Heart left ventricle (tissue), 16 donors: Measurements from ENCODE around the gene PDCD4. TPM values are rescaled to one million over a fixed set of nuclear protein-coding genes. Genes with fewer than 3 reads are reported as not detected.
A peak's percentile ranks its signal among the peaks of the same experiment; 100 is the strongest.

Experiments
- ATAC-seq, 4 donors: fragments of 200-7000 bp; cut with Tn5 transposase; one replicate each; pipeline ENCODE4 v1.9.1; 2020 to 2022; ENCODE audit warnings: moderate library complexity in 4 of 4, mild to moderate bottlenecking in 3 of 4, moderate number of reproducible peaks in 1 of 4
- DNase-seq, 5 donors: peaks; one replicate each; pipeline ENCODE4 v3.0.0-alpha.2; 2020
- H3K27ac ChIP-seq, 12 donors: fragments of 200-600 bp; sonication (generic) in 4 of 12; one replicate each; pipeline versions ENCODE4 v1.5.0 to v1.8.0; 2016 to 2022; ENCODE audit warnings: mild to moderate bottlenecking in 2 of 12
- H3K27me3 ChIP-seq, 9 donors: fragments of 200-600 bp; sonication (generic) in 2 of 9; one replicate each; pipeline versions ENCODE4 v1.5.1 to v1.8.0; 2016 to 2022; ENCODE audit warnings: mild to moderate bottlenecking in 3 of 9
- H3K36me3 ChIP-seq, 9 donors: fragments of 200-600 bp; sonication (generic) in 2 of 9; one replicate each; pipeline versions ENCODE4 v1.5.0 to v1.8.0; 2018 to 2022; ENCODE audit warnings: mild to moderate bottlenecking in 2 of 9
- H3K4me1 ChIP-seq, 12 donors: fragments of 200-600 bp; sonication (generic) in 4 of 12; one replicate each; pipeline versions ENCODE4 v1.5.0 to v1.8.0; 2016 to 2022; ENCODE audit warnings: mild to moderate bottlenecking in 3 of 12
- H3K4me3 ChIP-seq, 12 donors: fragments of 200-600 bp; sonication (generic) in 4 of 12; one replicate each; pipeline versions ENCODE4 v1.5.0 to v1.8.0; 2017 to 2022; ENCODE audit warnings: mild to moderate bottlenecking in 9 of 12, moderate library complexity in 4 of 12
- H3K9me3 ChIP-seq, 12 donors: fragments of 200-600 bp; sonication (generic) in 4 of 12; one replicate each; pipeline versions ENCODE4 v1.5.0 to v1.8.0; 2016 to 2022; ENCODE audit warnings: mild to moderate bottlenecking in 1 of 12
- POLR2A ChIP-seq, 2 donors: fragments of 450-650 bp; IDR thresholded peaks; one replicate each; pipeline ENCODE4 v1.6.1; 2017; ENCODE audit warnings: antibody characterized with exemption in 2 of 2, mild to moderate bottlenecking in 2 of 2, moderate library complexity in 2 of 2
- WGBS, 4 donors: extraction: QIAGEN DNeasy Blood & Tissue Kit in 2 of 4; methylation state at CpG; one replicate each; pipeline versions ENCODE4 v1.1.5 to v1.1.7; 2013 to 2018; 5-methylcytosine and 5-hydroxymethylcytosine counted together
- intact Hi-C, 10 donors: fragments of 100-400 bp; cut with DNase I; formaldehyde crosslinking; loops; one replicate each; pipeline versions ENCODE4 v1.11.1 to v1.14.2; 2022
- polyA plus RNA-seq, 2 donors: library from polyadenylated mRNA; stranded (reverse); fragments of 200-250 nt; gene quantifications; one replicate each; pipeline ENCODE4 v1.2.3, GENCODE V29; 2013
- total RNA-seq, 9 donors: library from RNA; depleted of rRNA in 2 of 9; stranded (reverse); fragments of >200 nt in 2 of 9; fragmentation: NEBNext Ultra II Directional in 3 of 9; extraction: Animal tissue kit (Norgen Biotek cat#: 25700) in 3 of 9; gene quantifications; one replicate each; pipeline versions ENCODE4 v1.1.0 to v1.2.4, GENCODE V29; 2016 to 2023
- TF ChIP-seq, protein P1 (sequence below), 12 donors: fragments of 200-600 bp; sonication (generic) in 4 of 12; IDR thresholded peaks; one replicate each; pipeline versions ENCODE4 v1.5.0 to v1.8.0; 2018 to 2022; ENCODE audit warnings: antibody characterized with exemption in 12 of 12, mild to moderate bottlenecking in 5 of 12
- donor health status: ischemic (EF 13 %, LVEDD 7.1; RV severe dilation, severe dysfunction).
- donor health status: healthy with polysubstance abuse.
- donor health status: DM: no; HTN: yes; CAD: no.
- donor health status: DM: no; HTN: no; CAD: no.
- donor health status: ischemic (EF 25% LVEDD 6.9; RV normal size, moderate dysfunction).
- donor health status: ischemic (EF 25% LVEDD 5.7; RV mildly dilated, moderate dysfunction).
- donor health status: healthy.
- donor health status: DM: yes; HTN: yes; CAD: no.
- donor health status: ischemic (EF 35%, LVEDD 5.7; RV mildly dilated, moderate dysfunction).
- donor health status: nonischemic (EF 11% LVEDD 7.7; RV severe dilation, severe dysfunction).
- donor health status: DM: yes; HTN: yes; CAD: no.
- donor health status: PGD.
- donor health status: ischemic (EF 29% LVEDD 5.4; RV normal size, mild dysfunction).
- donor health status: nonischemic (EF 23%, LVEDD 6.1; RV moderate dilation, normal function).

The PDCD4 gene
- total and polyA plus RNA-seq, 11 donors = 18.2 to 73.2 (median 42.6) TPM

DNA sequence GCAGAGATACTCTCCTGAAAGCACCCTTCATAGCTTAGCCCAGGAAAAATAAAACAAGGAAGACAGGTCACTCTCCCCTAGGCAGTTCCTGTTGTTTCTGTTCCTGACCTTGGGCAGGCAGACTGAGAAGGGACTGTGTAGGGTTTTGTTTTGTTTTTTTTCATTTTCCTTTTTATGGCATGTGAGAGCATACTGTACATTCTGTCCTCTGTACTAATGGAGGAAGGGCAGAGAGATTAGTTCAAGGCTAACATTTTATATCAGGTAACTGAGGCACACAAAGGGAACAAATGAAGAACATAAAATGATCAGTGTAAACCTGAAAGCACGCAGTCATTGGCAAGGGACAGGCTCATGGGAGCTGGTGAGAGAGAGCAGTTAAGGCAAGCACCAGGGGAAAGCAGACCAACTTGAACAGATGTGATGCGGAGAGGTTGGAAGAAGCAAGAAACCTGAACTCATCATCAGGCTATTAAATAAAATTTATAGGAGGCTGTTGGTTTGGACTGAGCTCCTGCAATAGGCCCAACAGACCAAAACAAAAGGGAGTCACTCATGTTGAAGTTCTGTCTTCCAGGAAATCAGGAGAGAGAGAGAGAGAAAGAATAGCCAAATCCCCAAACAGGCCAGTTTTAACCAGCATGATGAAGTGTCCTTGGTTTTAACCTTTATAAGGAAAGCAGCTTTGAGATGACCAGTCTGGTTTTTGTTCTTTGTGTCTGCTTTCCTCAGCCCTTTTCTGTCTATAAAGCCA, 34.1 kb upstream of the PDCD4 start:
- H3K4me3 ChIP-seq = no peak overlapping the region
- H3K27me3 ChIP-seq = no peaks in the 10 kb centered on the region
- ATAC-seq = peak; percentile 3 to 48 (median 32)
- H3K36me3 ChIP-seq = peaks cover 0 to 49% (median 0%) of the 10 kb centered on the region in 9 donors
- intact Hi-C loops = loop anchor here in 1 of 10 donors (5.0 kb wide), 1 partner anchor 35 kb away; the partner anchor contains the start of gene PDCD4
- peak overlapping the region; percentile 4 to 90 (median 74) for H3K27ac ChIP-seq
- no peaks in the 10 kb centered on the region for H3K9me3 ChIP-seq
- 70 to 80% (median 76%) methylated on average over 2 of the region's 2 CpGs for WGBS, 4 donors
- TF ChIP-seq POLR2A (IDR thresholded peaks at IDR 0.05) = no peak
- TF ChIP-seq, protein P1, sequence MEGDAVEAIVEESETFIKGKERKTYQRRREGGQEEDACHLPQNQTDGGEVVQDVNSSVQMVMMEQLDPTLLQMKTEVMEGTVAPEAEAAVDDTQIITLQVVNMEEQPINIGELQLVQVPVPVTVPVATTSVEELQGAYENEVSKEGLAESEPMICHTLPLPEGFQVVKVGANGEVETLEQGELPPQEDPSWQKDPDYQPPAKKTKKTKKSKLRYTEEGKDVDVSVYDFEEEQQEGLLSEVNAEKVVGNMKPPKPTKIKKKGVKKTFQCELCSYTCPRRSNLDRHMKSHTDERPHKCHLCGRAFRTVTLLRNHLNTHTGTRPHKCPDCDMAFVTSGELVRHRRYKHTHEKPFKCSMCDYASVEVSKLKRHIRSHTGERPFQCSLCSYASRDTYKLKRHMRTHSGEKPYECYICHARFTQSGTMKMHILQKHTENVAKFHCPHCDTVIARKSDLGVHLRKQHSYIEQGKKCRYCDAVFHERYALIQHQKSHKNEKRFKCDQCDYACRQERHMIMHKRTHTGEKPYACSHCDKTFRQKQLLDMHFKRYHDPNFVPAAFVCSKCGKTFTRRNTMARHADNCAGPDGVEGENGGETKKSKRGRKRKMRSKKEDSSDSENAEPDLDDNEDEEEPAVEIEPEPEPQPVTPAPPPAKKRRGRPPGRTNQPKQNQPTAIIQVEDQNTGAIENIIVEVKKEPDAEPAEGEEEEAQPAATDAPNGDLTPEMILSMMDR (IDR thresholded peaks at IDR 0.05) = no peak
- H3K4me1 ChIP-seq = peaks cover 0 to 72% (median 41%) of the 10 kb centered on the region in 12 donors
- DNase-seq = no peak

DNA sequence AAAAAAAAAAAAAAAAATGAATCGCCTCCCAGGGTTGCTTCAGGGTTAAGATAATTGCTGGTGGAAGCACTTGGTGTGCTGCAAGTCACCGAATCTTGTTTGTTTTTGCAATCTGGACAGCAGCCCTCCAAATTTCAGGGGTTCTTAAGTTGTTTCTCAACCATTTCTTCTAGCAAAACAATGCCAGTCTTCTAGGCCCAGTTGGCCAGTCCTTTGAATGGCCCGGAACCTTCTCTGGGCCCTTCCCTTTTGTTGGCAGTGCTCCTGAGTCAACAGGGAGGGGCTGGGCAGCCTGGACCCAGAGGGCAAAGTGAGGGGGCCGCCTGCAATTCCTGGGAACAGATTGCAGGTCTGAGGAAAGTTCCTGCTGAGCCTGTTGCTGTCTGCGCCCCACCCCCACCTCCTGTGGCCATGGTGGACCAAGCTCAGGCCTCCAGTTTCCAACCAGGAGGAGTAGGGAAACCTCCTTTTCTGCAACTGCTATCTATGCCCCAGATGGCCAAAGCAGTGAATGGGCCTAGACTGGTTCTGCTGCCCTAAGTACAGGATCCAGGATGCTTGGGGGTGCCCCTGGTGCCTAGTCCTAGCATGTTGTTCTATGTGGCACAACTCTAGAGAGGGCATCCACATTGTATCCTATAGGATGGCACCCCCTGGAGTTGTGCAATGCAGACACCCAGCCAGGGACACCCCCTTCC, 31.4 kb upstream of the PDCD4 start:
- H3K27me3 ChIP-seq = no peaks in the 10 kb centered on the region
- peak overlapping the region in 1 of 12 donors; percentile 80 for H3K27ac ChIP-seq
- DNase-seq (no peak), ATAC-seq (peak in 2 of 4 donors; percentile 4 to 6)
- H3K4me3 ChIP-seq = no peak overlapping the region
- no peaks in the 10 kb centered on the region for H3K9me3 ChIP-seq
- intact Hi-C loops = no loop called here
- H3K4me1 ChIP-seq = peaks cover 0 to 46% (median 28%) of the 10 kb centered on the region in 12 donors
- peaks cover 0 to 38% (median 0%) of the 10 kb centered on the region in 9 donors for H3K36me3 ChIP-seq
- WGBS, 4 donors = 58 to 82% (median 80%) methylated on average over 5 of the region's 5 CpGs
- TF ChIP-seq POLR2A (IDR thresholded peaks at IDR 0.05) = no peak
- TF ChIP-seq, protein P1 (IDR thresholded peaks at IDR 0.05) = no peak

DNA sequence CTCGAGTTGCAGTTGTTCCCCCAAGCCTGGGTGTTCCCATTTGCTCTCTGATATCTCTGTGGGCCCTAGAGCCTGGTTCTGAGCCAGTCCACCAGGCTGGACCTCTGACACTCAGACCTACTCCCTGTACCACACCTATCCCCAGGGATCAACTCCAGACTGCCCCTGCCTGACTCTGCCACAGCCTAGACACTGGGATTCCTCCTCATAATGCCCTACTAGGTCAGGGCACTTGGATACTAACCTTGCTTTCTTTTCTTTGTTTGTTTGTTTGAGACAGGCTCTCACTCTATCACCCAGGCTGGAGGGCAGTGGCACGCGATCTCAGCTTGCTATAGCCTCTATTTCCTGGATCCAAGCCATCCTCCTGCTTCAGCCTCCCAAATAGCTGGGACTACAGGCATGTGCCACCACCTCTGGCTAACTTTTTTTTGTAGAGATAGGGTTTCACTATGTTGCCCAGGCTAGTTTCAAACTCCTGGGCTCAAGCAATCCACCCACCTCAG, 30.8 kb upstream of the PDCD4 start:
- no peaks in the 10 kb centered on the region for H3K27me3 ChIP-seq
- no peak overlapping the region for H3K4me3 ChIP-seq
- DNase-seq (no peak), ATAC-seq (peak in 2 of 4 donors; percentile 1 to 3)
- H3K36me3 ChIP-seq = peaks cover 0 to 32% (median 0%) of the 10 kb centered on the region in 9 donors
- WGBS, 4 donors = 64 to 78% (median 71%) methylated on average over 3 of the region's 3 CpGs
- intact Hi-C loops = no loop called here
- TF ChIP-seq, protein P1 (IDR thresholded peaks at IDR 0.05) = no peak
- no peak for TF ChIP-seq POLR2A (IDR thresholded peaks at IDR 0.05)
- no peaks in the 10 kb centered on the region for H3K9me3 ChIP-seq
- peak overlapping the region in 1 of 12 donors; percentile 23 for H3K27ac ChIP-seq
- H3K4me1 ChIP-seq = peaks cover 0 to 40% (median 22%) of the 10 kb centered on the region in 12 donors

DNA sequence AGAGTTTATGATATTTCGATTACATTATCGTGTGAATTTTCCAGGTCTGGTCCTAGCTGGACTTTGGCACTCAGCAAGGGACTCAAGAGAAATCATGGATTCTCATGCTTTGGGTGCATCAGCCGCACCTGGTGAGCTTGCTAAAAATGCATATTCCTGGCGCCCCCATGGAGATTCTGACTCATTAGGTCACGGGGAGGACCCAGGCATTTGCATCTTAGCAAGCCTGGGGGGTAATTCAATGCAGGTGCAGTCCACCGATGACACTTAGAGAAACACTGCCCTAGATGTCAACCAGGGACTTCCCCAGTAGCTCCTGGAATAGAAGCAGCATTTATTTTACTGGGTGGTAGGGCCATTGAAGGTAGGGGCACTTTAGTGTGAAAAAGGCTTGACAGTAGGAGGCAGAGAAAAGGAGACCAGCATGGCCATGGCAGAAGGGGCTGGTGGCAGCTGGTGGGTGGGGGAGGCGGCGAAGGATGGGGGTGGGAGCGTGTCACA, 29.9 kb upstream of the PDCD4 start:
- TF ChIP-seq POLR2A (IDR thresholded peaks at IDR 0.05) = no peak
- TF ChIP-seq, protein P1 (IDR thresholded peaks at IDR 0.05) = no peak
- Histone ChIP-seq H3K27ac (no peak overlapping the region), H3K9me3 (no peaks in the 10 kb centered on the region), H3K36me3 (peaks cover 0 to 25% (median 0%) of the 10 kb centered on the region in 9 donors), H3K27me3 (no peaks in the 10 kb centered on the region), H3K4me1 (peaks cover 0 to 34% (median 14%) of the 10 kb centered on the region in 12 donors), H3K4me3 (no peak overlapping the region)
- no peak for ATAC-seq
- WGBS, 4 donors = 89 to 94% (median 93%) methylated on average over 8 to 9 of the region's 9 CpGs
- intact Hi-C loops = no loop called here
- no peak for DNase-seq
